Activated CD4-positive, alpha-beta T cell treated with anti-CD3 and anti-CD28 coated beads for 36 hours (primary cell): ENCODE data around the gene TSEN15. TPM values are rescaled to one million over a fixed set of nuclear protein-coding genes. Genes with fewer than 3 reads are reported as not detected.

Experiments used
- ATAC-seq: fragments of 200-7000 bp; cut with Tn5 transposase; one replicate; pipeline ENCODE4 v1.10.0; 2021; ENCODE audit warnings: mild to moderate bottlenecking, moderate library complexity
- CTCF ChIA-PET: fragments of 350-600 bp; sonication (Branson Sonifier 250); formaldehyde crosslinking; loops from one replicate; lab custom pipeline; 2021; ENCODE audit warnings: antibody characterized with exemption; lab: Charles Lee
- POLR2A ChIA-PET: fragments of 350-600 bp; sonication (Branson Sonifier 250); formaldehyde crosslinking; loops from one replicate; lab custom pipeline; 2021; ENCODE audit warnings: antibody characterized with exemption, inconsistent platforms; lab: Charles Lee
- DNase-seq: peaks from one replicate; pipeline ENCODE4 v3.0.0-alpha.2; 2020
- H3K27ac Mint-ChIP-seq: one replicate; pipeline ENCODE4 v1.8.0; 2021; ENCODE audit warnings: mixed read lengths
- H3K27me3 Mint-ChIP-seq: one replicate; pipeline ENCODE4 v1.8.0; 2021; ENCODE audit warnings: mixed read lengths
- H3K36me3 Mint-ChIP-seq: one replicate; pipeline ENCODE4 v1.8.0; 2021; ENCODE audit warnings: low read depth, mixed read lengths
- H3K4me1 Mint-ChIP-seq: one replicate; pipeline ENCODE4 v1.8.0; 2021; ENCODE audit warnings: mixed read lengths
- H3K4me3 Mint-ChIP-seq: one replicate; pipeline ENCODE4 v1.8.0; 2021; ENCODE audit warnings: mild to moderate bottlenecking, moderate library complexity, mixed read lengths
- H3K9me3 Mint-ChIP-seq: one replicate; pipeline ENCODE4 v1.8.0; 2021; ENCODE audit warnings: low read depth, mixed read lengths
- intact Hi-C, 2 experiments: fragments of 100-400 bp; cut with DNase I in 1 of 2; cut with micrococcal nuclease in 1 of 2; formaldehyde crosslinking; loops; one replicate each; pipeline versions ENCODE4 v1.14.2 to v1.15.1; 2022 to 2024; cut with DNase I, micrococcal nuclease
- total RNA-seq, 2 experiments: library from RNA; stranded (reverse); gene quantifications; one replicate each; pipeline ENCODE4 v1.2.3, GENCODE V29; 2021

Gene TSEN15
- total RNA-seq, 2 experiments from 2014 or later: 44.1 to 47.3 TPM

DNA sequence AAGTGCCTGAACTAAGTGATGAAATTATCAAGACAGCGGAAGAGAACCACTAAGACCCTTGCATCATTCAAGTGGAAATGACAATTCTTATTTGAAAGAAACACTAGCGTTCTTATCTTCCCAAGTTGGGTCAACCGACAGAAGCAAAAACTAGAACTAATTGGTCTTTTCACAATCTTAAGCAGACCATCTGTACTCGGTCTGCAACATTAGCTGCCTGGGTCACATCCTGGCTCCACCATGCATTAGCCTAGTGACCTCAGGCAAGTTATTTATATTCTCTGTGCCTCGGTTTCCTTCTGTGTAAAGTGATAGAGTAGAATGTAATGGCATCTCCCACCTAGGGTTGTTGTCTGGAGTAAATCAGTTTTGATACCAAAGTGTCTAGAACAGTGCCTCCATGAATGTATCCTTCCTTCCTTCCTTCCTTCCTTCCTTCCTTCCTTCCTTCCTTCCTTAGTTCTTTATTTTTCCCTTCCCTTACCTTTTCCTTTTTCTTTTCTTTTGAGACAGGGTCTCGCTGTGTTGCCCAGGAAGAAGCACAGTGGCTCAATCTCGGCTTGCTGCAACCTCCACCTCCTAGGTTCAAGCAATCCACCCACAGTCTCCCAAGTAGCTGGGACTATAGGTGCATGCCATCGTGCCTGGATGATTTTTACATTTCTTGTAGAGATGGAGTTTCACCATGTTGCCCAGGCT, 20.0 kb upstream of the TSEN15 start:
- POLR2A ChIA-PET: interaction anchor here (0.6 kb wide), 1 partner anchor 120 kb away, joined by 3 read pairs; no protein-coding TSS in a partner anchor
- CTCF ChIA-PET: no interaction called here
- intact Hi-C loops: loop anchor here in 1 of 2 experiments (10.0 kb wide), 1 partner anchor 353 kb away; the partner anchor contains the start of gene C1orf21
- peaks cover 42% of the 10 kb centered on the region for H3K27me3 Mint-ChIP-seq
- no peak overlapping the region for H3K27ac Mint-ChIP-seq
- ATAC-seq: no peak
- DNase-seq: no peak
- no peak overlapping the region for H3K4me3 Mint-ChIP-seq
- H3K4me1 Mint-ChIP-seq: peaks cover 3% of the 10 kb centered on the region
- H3K36me3 Mint-ChIP-seq: no peaks in the 10 kb centered on the region
- H3K9me3 Mint-ChIP-seq: no peaks in the 10 kb centered on the region

DNA sequence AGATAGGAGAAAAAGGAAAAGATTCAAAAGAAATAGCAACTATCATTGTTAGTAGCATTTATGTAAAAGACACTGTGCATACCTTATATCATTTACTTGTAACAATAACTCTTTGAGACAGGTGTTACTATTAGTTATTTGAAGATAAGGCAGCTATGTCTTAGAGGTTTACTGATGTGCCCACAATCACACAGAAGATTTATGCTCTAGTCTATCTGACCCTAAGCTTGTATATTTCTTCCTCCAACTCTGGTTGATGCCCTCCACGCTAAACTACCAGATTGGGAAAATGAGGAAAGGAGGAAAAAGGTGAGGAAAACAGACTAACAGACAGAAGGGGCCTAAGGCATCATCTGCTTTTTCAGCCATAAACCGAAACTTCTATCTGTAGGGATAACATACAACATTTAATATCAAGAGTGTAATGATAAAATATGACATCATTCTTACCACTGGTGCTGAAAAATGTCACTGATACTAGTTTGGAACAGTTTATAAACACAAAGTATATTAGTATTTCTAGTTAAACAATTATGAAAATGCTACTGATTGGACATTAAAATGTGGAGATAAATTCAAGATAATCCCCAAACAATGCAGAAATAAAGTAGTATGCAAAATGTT, 19.1 kb upstream of the TSEN15 start:
- POLR2A ChIA-PET: no interaction called here
- no peaks in the 10 kb centered on the region for H3K36me3 Mint-ChIP-seq

DNA sequence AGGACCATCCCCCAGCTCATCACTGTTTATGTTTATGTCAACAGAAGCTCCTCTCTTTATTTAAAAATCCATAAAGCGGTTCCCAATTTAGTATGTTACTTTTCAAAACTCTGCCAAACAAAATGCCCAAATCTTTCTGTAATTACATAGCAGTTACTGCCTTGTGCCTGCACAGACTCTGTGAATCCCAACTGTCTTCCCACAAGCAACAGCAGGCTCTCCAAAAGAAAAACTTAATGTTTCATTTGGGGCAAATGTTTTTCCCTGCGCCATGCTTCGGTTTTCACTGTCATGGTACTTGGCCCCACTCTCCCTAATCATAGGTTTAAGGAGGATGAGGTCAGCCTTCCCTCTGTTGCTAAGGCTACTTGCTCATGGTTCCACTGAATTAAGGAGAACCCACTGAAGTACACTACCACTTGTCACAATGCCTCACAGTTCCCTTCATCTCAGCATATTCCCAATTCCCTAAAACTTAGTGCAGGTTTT, 18.6 kb upstream of the TSEN15 start:
- DNase-seq (no peak), ATAC-seq (no peak)
- POLR2A ChIA-PET: no interaction called here
- Mint-ChIP-seq H3K27ac (no peak overlapping the region), H3K9me3 (no peaks in the 10 kb centered on the region), H3K4me1 (peaks cover 7% of the 10 kb centered on the region), H3K36me3 (no peaks in the 10 kb centered on the region), H3K4me3 (no peak overlapping the region), H3K27me3 (peaks cover 42% of the 10 kb centered on the region)
- CTCF ChIA-PET: interaction anchor here (0.6 to 1.2 kb wide), 2 partner anchors 8 to 378 kb away, joined by 3 to 4 read pairs; no protein-coding TSS in a partner anchor
- intact Hi-C loops: loop anchor here in 1 of 2 experiments (10.0 kb wide), 1 partner anchor 352 kb away; the partner anchor contains the start of gene C1orf21

More for the DNA sequence above, 19.1 kb upstream of the TSEN15 start:
- ATAC-seq (no peak), DNase-seq (no peak)
- no peak overlapping the region for H3K27ac Mint-ChIP-seq
- no peak overlapping the region for H3K4me3 Mint-ChIP-seq
- no peaks in the 10 kb centered on the region for H3K9me3 Mint-ChIP-seq
- H3K4me1 Mint-ChIP-seq: peaks cover 3% of the 10 kb centered on the region
- intact Hi-C loops: loop anchor here in 1 of 2 experiments (10.0 kb wide), 1 partner anchor 352 kb away; the partner anchor contains the start of gene C1orf21
- CTCF ChIA-PET: interaction anchor here (1.2 kb wide), 1 partner anchor 377 kb away, joined by 4 read pairs; no protein-coding TSS in a partner anchor
- H3K27me3 Mint-ChIP-seq: peaks cover 40% of the 10 kb centered on the region

DNA sequence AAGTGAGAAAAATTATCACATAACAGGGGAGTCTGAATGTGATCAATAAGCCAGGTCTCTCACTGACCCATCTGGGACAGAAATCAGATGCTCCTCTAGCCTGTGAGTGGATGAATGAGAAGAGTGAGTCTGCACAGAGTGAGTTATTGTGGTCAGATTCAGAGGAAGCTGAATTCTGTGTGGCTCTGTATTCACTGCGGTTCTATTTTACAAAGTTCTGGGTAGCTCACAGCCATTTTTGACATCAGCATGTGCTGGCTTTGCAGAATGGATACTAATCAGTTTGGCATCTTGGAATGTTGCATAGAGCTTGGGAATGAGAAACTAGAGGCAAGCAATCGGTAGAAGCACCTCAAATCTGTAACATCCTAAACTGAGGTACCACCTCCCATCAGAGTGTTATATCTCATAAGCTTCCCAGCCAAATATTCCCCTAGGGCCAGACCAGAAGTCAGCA, 17.8 kb upstream of the TSEN15 start:
- H3K9me3 Mint-ChIP-seq: no peaks in the 10 kb centered on the region
- ChIA-PET CTCF (interaction anchor here (0.6 to 1.1 kb wide), 2 partner anchors 8 to 9 kb away, joined by 3 read pairs; no protein-coding TSS in a partner anchor), POLR2A (no interaction called here)
- H3K4me1 Mint-ChIP-seq: peaks cover 9% of the 10 kb centered on the region
- no peaks in the 10 kb centered on the region for H3K36me3 Mint-ChIP-seq
- ATAC-seq: no peak
- no peak for DNase-seq
- no peak overlapping the region for H3K27ac Mint-ChIP-seq
- peaks cover 39% of the 10 kb centered on the region for H3K27me3 Mint-ChIP-seq
- no peak overlapping the region for H3K4me3 Mint-ChIP-seq
- intact Hi-C loops: loop anchor here in 1 of 2 experiments (10.0 kb wide), 1 partner anchor 351 kb away; the partner anchor contains the start of gene C1orf21

DNA sequence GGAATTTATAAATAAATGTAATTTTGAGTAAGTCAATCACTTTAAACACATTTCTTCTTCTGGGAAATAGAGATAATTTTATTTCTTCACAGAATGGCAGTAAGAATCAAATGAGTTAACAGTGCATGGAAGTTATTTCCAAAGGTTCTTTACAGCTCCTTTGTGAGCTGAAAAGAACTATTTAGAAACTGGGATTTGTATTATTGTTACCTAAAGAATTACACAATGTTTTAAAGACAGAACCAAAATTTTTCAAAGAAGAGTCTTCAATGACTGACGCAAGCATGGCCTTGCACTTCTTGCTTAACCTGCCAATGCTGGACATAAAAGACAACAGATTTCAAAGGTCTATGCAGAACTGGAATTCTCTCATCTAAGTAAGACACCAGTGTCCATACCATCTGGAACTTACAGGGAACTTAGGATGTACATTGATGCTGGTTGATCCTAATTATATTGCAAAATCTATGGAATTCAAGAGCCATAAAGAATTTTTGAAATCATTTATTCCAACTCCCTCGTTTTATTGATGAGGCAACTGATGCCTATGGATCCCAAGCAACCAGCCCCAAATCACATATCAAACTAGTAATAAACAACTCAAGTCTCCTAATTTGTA, 16.7 kb upstream of the TSEN15 start:
- ChIA-PET CTCF (interaction anchor here (0.7 kb wide), 1 partner anchor 16 kb away, joined by 3 read pairs; the partner anchor contains the start of gene TSEN15), POLR2A (interaction anchor here (0.6 kb wide), 1 partner anchor 552 kb away, joined by 3 read pairs; no protein-coding TSS in a partner anchor)
- ATAC-seq (no peak), DNase-seq (no peak)
- no peak overlapping the region for H3K4me3 Mint-ChIP-seq
- intact Hi-C loops: loop anchor here (5.0 to 10.0 kb wide), 2 partner anchors 78 to 350 kb away; partner anchors contain the start of gene C1orf21 (in 1 of the 2)
- H3K9me3 Mint-ChIP-seq: no peaks in the 10 kb centered on the region
- H3K27me3 Mint-ChIP-seq: peaks cover 48% of the 10 kb centered on the region
- peaks cover 9% of the 10 kb centered on the region for H3K4me1 Mint-ChIP-seq
- H3K36me3 Mint-ChIP-seq: no peaks in the 10 kb centered on the region
- no peak overlapping the region for H3K27ac Mint-ChIP-seq

DNA sequence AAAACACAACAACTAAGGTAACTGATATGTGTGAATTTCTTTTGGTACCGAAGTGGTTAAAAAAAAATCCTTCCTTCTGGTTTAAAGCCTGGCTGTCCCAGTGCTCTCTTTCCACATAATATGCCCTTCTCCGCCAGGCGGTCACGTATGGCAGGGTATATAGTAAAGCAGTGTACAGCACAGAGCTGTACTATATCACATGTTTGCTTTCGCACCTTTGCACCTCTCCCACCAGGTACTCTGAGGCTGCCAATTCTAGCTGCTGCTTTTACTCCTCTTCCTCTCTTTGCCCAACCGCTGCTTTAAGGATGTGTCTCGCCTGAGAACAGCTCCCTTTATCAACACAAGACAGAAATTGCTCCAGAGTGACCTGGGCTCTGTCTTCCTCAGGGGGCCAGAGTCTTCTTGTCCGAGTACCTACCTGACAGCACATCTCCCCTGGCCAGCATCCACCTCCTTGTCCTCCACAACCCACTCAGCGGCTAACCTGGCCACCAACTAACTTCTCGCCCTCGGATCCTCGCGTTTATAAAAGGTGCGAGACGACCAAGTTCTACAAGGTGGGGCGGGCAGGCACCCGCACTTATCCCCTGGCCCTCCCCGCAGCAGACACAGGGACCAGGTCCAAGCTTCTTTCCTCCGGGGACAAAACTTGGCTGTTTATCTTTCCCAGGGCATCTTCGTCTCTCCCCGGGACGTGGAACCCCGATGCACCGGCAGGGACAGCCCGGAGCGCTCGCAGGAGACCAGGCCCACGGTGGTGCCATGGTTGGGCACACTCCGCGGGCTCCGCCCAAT, 15.6 kb upstream of the TSEN15 start:
- intact Hi-C loops: loop anchor here (2.0 to 10.0 kb wide), 3 partner anchors 15 to 349 kb away; partner anchors contain the start of genes C1orf21 (in 1 of the 2) and TSEN15 (in 1 of the 2)
- Mint-ChIP-seq H3K4me1 (peaks cover 9% of the 10 kb centered on the region), H3K27me3 (peaks cover 54% of the 10 kb centered on the region), H3K4me3 (peak overlapping the region; percentile 61), H3K27ac (no peak overlapping the region), H3K9me3 (no peaks in the 10 kb centered on the region), H3K36me3 (no peaks in the 10 kb centered on the region)
- ChIA-PET POLR2A (no interaction called here), CTCF (no interaction called here)
- no peak for ATAC-seq
- DNase-seq: no peak

DNA sequence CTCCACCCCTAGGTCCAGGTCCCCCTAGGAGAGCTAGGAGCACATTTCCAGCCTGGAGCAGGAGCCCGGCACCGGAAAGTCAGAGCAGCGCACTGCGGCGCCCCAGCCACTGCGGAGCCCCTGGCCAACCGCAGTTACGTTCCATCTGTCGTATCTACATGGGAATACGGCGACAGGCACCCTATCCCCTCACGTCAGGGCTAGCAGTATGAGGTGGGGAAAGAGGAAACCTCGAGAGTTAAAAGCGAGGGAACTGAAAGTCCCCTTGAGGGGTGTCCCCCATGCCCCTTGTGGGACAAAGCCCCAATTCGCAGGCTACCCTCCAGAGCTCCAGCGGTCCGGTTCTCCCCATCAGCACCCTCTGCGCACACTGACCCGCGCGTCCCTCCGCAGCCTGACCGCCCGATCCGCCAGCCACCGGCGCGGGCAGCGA, 15.0 kb upstream of the TSEN15 start:
- H3K4me1 Mint-ChIP-seq: peaks cover 9% of the 10 kb centered on the region
- H3K9me3 Mint-ChIP-seq: no peaks in the 10 kb centered on the region
- peak; percentile 24 for DNase-seq
- H3K4me3 Mint-ChIP-seq: peak overlapping the region; percentile 61
- no peak overlapping the region for H3K27ac Mint-ChIP-seq
- ATAC-seq: peak; percentile 5
- CTCF ChIA-PET: interaction anchor here (0.7 kb wide), 1 partner anchor 34 kb away, joined by 3 read pairs; no protein-coding TSS in a partner anchor
- peaks cover 56% of the 10 kb centered on the region for H3K27me3 Mint-ChIP-seq
- POLR2A ChIA-PET: no interaction called here
- H3K36me3 Mint-ChIP-seq: no peaks in the 10 kb centered on the region
- intact Hi-C loops: loop anchor here (2.0 to 10.0 kb wide), 3 partner anchors 14 to 348 kb away; partner anchors contain the start of genes C1orf21 (in 1 of the 2) and TSEN15 (in 1 of the 2)

DNA sequence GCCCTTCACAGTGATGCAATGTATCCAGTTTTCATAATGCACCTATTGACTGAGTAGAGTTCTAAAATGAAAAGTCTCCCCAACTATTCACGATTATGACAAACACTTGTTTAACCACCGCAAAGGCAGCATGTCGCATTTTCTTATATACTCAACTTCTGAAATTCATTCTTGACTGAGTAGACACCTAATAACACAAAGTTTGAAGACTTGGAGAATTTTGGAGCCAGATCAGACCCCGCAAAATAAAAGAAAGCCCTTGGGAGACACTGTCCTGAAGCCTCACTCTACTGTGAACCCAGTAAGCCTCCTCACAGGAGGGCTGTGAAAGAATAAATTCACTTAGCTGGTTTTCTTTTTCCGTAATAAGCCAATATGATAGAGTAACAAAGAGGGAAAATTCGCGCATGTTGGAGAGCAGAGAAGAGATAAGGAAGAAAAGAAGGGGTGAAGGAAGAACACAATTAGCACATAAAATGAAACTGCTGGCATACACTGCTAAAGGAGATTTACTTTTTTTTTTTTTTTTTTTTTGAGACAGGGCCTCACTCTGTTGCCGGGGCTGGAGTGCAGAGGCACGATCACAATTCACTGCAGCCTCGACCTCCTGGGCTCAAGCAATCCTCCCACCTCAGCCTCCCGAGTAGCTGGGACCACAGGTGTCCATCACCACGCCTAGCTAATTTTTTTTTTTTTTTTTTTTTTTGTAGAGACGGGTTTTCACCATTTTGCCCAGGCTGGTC, 13.5 kb upstream of the TSEN15 start:
- ChIA-PET POLR2A (interaction anchor here (0.6 kb wide), 1 partner anchor 122 kb away, joined by 4 read pairs; no protein-coding TSS in a partner anchor), CTCF (interaction anchor here (0.6 to 1.6 kb wide), 2 partner anchors 13 to 837 kb away, joined by 4 to 8 read pairs; partner anchors contain the start of gene TSEN15)
- peaks cover 9% of the 10 kb centered on the region for H3K4me1 Mint-ChIP-seq
- no peak for ATAC-seq
- intact Hi-C loops: loop anchor here (2.0 to 10.0 kb wide), 3 partner anchors 13 to 347 kb away; partner anchors contain the start of genes C1orf21 (in 1 of the 2) and TSEN15 (in 1 of the 2)
- H3K27me3 Mint-ChIP-seq: peaks cover 62% of the 10 kb centered on the region
- H3K4me3 Mint-ChIP-seq: peak overlapping the region; percentile 69
- DNase-seq: no peak
- peak overlapping the region; percentile 38 for H3K27ac Mint-ChIP-seq
- no peaks in the 10 kb centered on the region for H3K9me3 Mint-ChIP-seq
- no peaks in the 10 kb centered on the region for H3K36me3 Mint-ChIP-seq

DNA sequence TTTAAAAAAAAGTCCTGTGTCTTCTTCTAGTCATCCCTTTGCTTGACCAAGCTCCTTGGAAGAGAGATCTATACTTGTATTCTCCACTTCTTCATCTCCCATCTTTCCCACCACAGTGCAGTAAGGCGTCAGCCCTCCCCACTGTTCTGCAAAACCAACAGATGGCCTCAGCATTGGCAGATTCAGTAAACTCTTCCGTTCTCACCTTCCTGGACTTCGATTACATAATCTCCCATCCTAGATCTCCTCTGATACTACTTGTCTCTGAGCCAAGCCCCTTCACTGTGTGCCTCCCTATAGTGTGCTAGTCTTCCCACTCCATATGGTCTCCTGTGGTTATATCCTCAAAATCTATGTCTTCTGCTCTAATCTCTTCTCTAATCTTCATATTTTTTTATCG, 12.4 kb upstream of the TSEN15 start:
- DNase-seq (no peak), ATAC-seq (no peak)
- Mint-ChIP-seq H3K27me3 (peaks cover 61% of the 10 kb centered on the region), H3K36me3 (no peaks in the 10 kb centered on the region), H3K4me3 (no peak overlapping the region), H3K9me3 (no peaks in the 10 kb centered on the region), H3K4me1 (peaks cover 9% of the 10 kb centered on the region), H3K27ac (no peak overlapping the region)
- intact Hi-C loops: loop anchor here (1.0 to 10.0 kb wide), 3 partner anchors 12 to 346 kb away; partner anchors contain the start of genes C1orf21 (in 1 of the 2) and TSEN15 (in 1 of the 2)
- ChIA-PET POLR2A (no interaction called here), CTCF (interaction anchor here (1.6 kb wide), 1 partner anchor 12 kb away, joined by 8 read pairs; the partner anchor contains the start of gene TSEN15)
